HS-27A (cell line): ENCODE results near the gene MPZL2.

Source experiments
- DNase-seq: peaks from one replicate; pipeline ENCODE4 v3.0.0-alpha.2; 2012; ENCODE audit warnings: low read depth, missing footprints

Gene MPZL2

GRCh38 chr11:118219732-118220131, 44.4 kb downstream of the MPZL2 start:
- DNase-seq = no peak

- DNase-seq = no peak
Observed at GRCh38 chr11:118219244-118219643, 44.9 kb downstream of the MPZL2 start.

GRCh38 chr11:118217575-118217974, 46.5 kb downstream of the MPZL2 start:
- DNase-seq = no peak

- no peak for DNase-seq
Observed at GRCh38 chr11:118216621-118217481, 47.2 kb downstream of the MPZL2 start.

- no peak for DNase-seq
Observed at GRCh38 chr11:118215765-118216164, 48.3 kb downstream of the MPZL2 start.

GRCh38 chr11:118215262-118215661, 48.8 kb downstream of the MPZL2 start:
- no peak for DNase-seq

GRCh38 chr11:118214210-118214914, 49.7 kb downstream of the MPZL2 start:
- DNase-seq = no peak

- DNase-seq = no peak
Observed at GRCh38 chr11:118213781-118214180, 50.3 kb downstream of the MPZL2 start.

- no peak for DNase-seq
Observed at GRCh38 chr11:118213201-118213600, 50.9 kb downstream of the MPZL2 start.

- no peak for DNase-seq
Observed at GRCh38 chr11:118212781-118213191, 51.3 kb downstream of the MPZL2 start.

- no peak for DNase-seq
Observed at GRCh38 chr11:118212131-118212725, 51.9 kb downstream of the MPZL2 start.

- no peak for DNase-seq
Observed at GRCh38 chr11:118211006-118211405, 53.1 kb downstream of the MPZL2 start.

- no peak for DNase-seq
Observed at GRCh38 chr11:118210323-118210722, 53.8 kb downstream of the MPZL2 start.

- no peak for DNase-seq
Observed at GRCh38 chr11:118209033-118209432, 55.1 kb downstream of the MPZL2 start.

GRCh38 chr11:118207079-118207478, 57.0 kb downstream of the MPZL2 start:
- no peak for DNase-seq

GRCh38 chr11:118206391-118207031, 57.6 kb downstream of the MPZL2 start:
- no peak for DNase-seq

GRCh38 chr11:118205606-118206378, 58.3 kb downstream of the MPZL2 start:
- no peak for DNase-seq
